HG02759 (cell line): ENCODE results near the gene LEPR.
"Not testable (repeated sequence)": the region's sequence is repeated elsewhere in the genome, so short reads cannot be mapped to it uniquely, and the experiment has no call there.

Source experiments
- ATAC-seq: cut with Tn5 transposase; IDR thresholded peaks from one replicate; pipeline ENCODE4 v1.9.1; 2021; ENCODE audit warnings: mild to moderate bottlenecking, moderate library complexity; ENCODE audit not compliant: unreplicated experiment

LEPR gene

GRCh38 chr1:65435987-65436386 is 15.5 kb downstream of the LEPR start:
- ATAC-seq = no peak

- ATAC-seq = no peak
Measured at GRCh38 chr1:65437616-65438015, 17.1 kb downstream of the LEPR start.

- ATAC-seq = no peak
Measured at GRCh38 chr1:65440322-65440900, 19.9 kb downstream of the LEPR start.

- no peak for ATAC-seq
Measured at GRCh38 chr1:65440915-65441314, 20.4 kb downstream of the LEPR start.

GRCh38 chr1:65441464-65441863 is 21.0 kb downstream of the LEPR start:
- no peak for ATAC-seq

- ATAC-seq = no peak
Measured at GRCh38 chr1:65442442-65442841, 22.0 kb downstream of the LEPR start.

GRCh38 chr1:65443647-65444046 is 23.2 kb downstream of the LEPR start:
- ATAC-seq = no peak

GRCh38 chr1:65444128-65444640 is 23.7 kb downstream of the LEPR start:
- no peak for ATAC-seq

GRCh38 chr1:65445837-65446236 is 25.4 kb downstream of the LEPR start:
- no peak for ATAC-seq

- no peak for ATAC-seq
Measured at GRCh38 chr1:65449214-65449823, 28.9 kb downstream of the LEPR start.

GRCh38 chr1:65455678-65456077 is 35.2 kb downstream of the LEPR start:
- ATAC-seq = not testable (repeated sequence)

- ATAC-seq = no peak
Measured at GRCh38 chr1:65456481-65456880, 36.0 kb downstream of the LEPR start.

- no peak for ATAC-seq
Measured at GRCh38 chr1:65457868-65458267, 37.4 kb downstream of the LEPR start.

GRCh38 chr1:65458730-65459396 is 38.4 kb downstream of the LEPR start:
- ATAC-seq = no peak

GRCh38 chr1:65459397-65459768 is 38.9 kb downstream of the LEPR start:
- ATAC-seq = peak; percentile 77

GRCh38 chr1:65465837-65466236 is 45.4 kb downstream of the LEPR start:
- not testable (repeated sequence) for ATAC-seq

- ATAC-seq = no peak
Measured at GRCh38 chr1:65467536-65467935, 47.1 kb downstream of the LEPR start.

- ATAC-seq = no peak
Measured at GRCh38 chr1:65469126-65469888, 48.8 kb downstream of the LEPR start.

- no peak for ATAC-seq
Measured at GRCh38 chr1:65469889-65470340, 49.4 kb downstream of the LEPR start.
